Measurements from ENCODE around the gene RBP3.
"Not testable (repeated sequence)": the region's sequence is repeated elsewhere in the genome, so short reads cannot be mapped to it uniquely, and the experiment has no call there.

The RBP3 gene

DNA sequence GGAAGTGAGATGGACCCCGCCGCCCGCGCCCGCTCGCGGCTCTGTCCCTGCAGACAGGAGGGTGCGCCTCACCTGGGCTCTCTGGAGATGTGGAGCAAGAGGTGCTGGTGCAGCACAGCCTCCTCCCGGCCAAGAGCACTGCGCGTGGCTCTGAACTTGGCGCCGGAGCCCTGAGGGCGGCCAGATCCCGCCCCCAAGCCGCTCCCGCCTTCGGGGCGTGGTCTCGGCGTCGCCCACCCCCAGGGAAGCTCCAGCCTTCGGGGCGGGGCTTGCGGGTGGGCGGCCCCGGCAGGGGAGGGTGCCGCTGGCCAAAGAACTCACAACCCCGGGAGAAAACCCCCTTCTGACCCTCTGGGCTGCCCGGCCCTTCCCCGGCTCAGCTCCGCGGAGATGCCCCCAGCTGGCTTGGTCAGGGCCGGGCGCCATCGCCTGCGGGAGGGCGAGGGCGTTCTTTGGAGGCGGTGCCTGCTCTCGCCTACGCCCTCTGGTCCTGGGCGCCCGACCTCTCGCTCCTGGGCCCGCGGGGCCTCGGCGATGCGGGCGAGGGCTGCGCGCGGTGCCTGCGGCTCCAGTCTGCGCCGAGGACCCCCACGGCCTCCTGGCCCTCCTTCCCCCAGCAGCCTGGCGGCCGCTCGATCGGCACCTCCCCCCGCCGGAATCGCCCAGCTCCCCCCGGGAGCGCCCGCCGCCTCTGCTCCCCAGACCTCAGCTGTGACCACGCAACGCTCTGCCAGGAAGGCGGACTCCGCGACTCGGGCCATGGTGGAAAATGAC lies 36.2 kb downstream of the RBP3 start, which contains the start of gene ZNF488:
Gene ZNF488, minus strand, starts transcription at position 146 of the 774 bp plus-strand sequence. CDS start 15,464 bp downstream, outside the sequence.
- TF ChIP-seq, protein P1, sequence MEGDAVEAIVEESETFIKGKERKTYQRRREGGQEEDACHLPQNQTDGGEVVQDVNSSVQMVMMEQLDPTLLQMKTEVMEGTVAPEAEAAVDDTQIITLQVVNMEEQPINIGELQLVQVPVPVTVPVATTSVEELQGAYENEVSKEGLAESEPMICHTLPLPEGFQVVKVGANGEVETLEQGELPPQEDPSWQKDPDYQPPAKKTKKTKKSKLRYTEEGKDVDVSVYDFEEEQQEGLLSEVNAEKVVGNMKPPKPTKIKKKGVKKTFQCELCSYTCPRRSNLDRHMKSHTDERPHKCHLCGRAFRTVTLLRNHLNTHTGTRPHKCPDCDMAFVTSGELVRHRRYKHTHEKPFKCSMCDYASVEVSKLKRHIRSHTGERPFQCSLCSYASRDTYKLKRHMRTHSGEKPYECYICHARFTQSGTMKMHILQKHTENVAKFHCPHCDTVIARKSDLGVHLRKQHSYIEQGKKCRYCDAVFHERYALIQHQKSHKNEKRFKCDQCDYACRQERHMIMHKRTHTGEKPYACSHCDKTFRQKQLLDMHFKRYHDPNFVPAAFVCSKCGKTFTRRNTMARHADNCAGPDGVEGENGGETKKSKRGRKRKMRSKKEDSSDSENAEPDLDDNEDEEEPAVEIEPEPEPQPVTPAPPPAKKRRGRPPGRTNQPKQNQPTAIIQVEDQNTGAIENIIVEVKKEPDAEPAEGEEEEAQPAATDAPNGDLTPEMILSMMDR (IDR thresholded peaks at IDR 0.05; ENCODE audit: borderline replicate concordance, insufficient read depth, low read depth, low read length): no peak
- H3K4me3 ChIP-seq (ENCODE audit: low read depth, low read length): peak within 1 kb of the TSS; percentile 41

DNA sequence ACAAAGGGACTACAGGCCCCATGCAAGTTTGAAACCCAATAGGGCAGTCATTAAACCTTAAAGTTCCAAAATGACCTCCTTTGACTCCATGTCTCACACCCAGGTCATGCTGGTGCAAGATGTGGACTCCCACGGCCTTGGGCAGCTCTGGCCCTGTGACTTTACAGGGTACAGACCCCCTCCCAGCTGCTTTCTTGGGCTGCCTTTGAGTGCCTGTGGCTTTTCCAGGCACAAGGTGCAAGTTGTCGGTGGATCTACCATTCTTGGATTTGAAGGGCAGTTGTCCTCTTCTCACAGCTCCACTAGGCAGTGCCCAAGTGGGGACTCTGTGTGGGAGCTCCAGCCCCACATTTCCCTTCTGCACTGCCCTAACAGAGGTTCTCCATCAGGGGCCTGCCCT lies 37.9 kb downstream of the RBP3 start:
- not testable (repeated sequence) for H3K4me3 ChIP-seq (ENCODE audit: low read depth, low read length)

DNA sequence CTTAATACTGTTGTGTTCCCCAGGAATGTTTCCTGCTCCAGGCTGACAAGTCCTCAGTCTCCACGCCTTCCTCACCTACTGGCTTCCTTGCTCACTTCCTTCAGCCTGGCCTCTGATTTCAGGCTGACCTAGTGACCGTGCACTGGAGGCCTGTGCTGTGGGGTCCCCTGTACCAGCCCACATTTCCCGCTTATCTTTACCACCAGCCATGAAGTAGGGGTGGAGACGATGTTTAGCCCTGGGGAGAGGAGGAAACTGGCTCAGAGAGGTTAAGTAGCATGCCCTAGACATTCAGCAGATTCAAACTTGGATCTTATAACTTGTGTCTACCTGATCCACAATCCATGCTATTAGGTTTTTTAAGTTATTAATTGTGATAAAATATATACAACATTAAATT lies 40.7 kb downstream of the RBP3 start:
- TF ChIP-seq, protein P1 (IDR thresholded peaks at IDR 0.05; ENCODE audit: borderline replicate concordance, insufficient read depth, low read depth, low read length): no peak
- no peak overlapping the region for H3K4me3 ChIP-seq (ENCODE audit: low read depth, low read length)

DNA sequence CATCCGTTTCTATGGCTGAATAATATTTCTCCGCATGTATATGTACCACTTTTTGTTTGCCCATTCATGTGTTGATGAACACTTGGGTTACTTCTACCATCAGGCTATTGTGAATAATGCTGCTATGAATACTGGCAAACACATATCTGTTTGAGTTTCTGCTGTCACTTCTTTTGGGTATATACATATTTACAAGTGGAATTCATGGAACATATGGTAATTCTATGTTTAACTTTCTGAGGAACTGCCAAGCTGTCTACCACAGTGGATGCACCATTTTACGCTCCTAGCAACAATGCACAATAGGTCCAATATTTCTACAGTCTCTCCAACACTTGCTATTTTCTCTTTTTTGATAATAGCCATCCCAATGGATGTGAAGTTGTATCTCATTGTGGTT lies 41.5 kb downstream of the RBP3 start:
- TF ChIP-seq, protein P1 (IDR thresholded peaks at IDR 0.05; ENCODE audit: borderline replicate concordance, insufficient read depth, low read depth, low read length): no peak

DNA sequence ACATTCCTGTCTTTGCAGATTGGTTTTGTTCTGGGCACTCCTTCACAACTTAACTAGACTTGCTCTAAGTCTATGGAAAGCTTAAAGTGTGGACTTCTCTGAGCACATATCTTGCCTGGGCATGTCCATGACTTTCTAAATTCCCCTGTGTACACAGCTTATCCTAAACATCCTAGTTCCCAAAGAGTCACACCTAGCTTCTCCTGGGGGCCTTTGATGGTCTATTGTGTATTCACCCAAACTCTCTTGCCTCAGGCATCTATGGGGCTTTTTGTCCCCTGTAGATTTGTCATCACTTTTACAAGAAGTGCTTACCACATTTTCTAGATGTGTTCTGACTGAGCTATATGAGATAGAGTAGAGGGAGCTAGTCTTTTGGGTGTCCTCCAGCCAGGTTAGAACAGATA lies 48.2 kb downstream of the RBP3 start:
- TF ChIP-seq, protein P1 (IDR thresholded peaks at IDR 0.05; ENCODE audit: borderline replicate concordance, insufficient read depth, low read depth, low read length): no peak
- H3K4me3 ChIP-seq (ENCODE audit: low read depth, low read length): no peak overlapping the region

More for the DNA sequence above, 41.5 kb downstream of the RBP3 start:
- no peak overlapping the region for H3K4me3 ChIP-seq (ENCODE audit: low read depth, low read length)

DNA sequence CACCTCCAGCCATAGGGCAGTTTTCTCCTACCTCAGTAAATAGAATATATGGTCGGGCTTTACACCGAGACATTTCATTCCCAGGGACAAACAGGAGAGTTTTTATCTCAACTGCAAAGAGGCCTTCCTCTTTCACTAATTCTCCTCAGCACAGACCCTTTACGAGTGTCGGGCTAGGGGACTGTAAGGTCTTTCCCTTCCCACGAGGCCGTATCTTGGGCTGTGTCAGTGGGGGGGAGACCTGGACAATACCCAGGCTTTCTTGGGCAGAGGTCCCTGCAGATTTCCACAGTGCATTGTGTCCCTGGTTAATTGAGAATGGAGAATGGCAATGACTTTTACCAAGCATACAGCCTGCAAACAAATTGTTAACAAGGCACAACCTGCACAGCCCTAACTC lies 49.1 kb downstream of the RBP3 start:
- TF ChIP-seq, protein P1 (IDR thresholded peaks at IDR 0.05; ENCODE audit: borderline replicate concordance, insufficient read depth, low read depth, low read length): no peak
- H3K4me3 ChIP-seq (ENCODE audit: low read depth, low read length): no peak overlapping the region

DNA sequence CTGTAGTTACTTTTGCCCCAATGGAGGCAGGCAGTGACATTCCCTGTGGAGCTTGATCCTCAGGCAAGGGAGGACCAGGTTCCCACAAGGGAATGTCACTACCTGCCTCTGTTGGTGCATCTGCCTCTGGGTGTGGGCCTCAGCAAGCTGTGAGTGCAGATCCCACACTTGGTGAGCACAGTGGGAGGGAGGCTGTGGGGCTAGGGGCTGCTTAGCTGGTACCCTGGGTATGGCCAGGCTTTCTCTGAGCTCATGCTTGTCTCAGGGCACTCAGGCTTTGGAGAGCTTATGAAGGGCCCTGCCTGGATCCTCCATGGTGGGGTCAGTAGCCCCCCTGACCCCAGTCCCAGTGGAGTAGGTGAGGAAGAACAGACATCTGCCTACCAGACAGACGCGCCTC lies 52.1 kb downstream of the RBP3 start:
- TF ChIP-seq, protein P1 (IDR thresholded peaks at IDR 0.05; ENCODE audit: borderline replicate concordance, insufficient read depth, low read depth, low read length): no peak
- no peak overlapping the region for H3K4me3 ChIP-seq (ENCODE audit: low read depth, low read length)

All from GM12875 (cell line).